Measurements from ENCODE around the gene GRAP2.
A peak's percentile ranks its signal among the peaks of the same experiment; 100 is the strongest.

Gene GRAP2

DNA sequence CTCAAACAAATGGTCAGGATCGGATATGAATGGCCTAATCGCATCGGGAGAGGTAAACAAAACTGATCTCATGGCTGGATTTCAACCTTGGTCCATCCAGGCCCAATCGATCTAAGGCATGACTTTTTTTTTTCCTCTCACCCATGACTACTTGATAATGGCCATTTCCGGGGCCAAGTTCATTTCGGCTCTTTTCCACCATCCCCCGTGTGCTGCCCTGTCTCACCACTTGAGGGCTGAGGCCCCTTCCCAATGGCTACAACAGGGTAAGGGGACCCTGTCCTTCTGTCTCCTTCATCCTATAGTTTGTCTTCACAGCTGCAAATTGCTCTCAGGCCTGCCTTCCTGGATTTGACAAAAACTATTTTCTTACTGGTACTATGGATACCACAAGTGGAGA, 26.7 kb downstream of the GRAP2 start:
- no peak for DNase-seq (ENCODE audit: low read depth in 1 of 2, low spot score in 1 of 2)
- no peak for TF ChIP-seq POLR2AphosphoS5 (IDR thresholded peaks at IDR 0.05; ENCODE audit: low read depth)
- TF ChIP-seq GABPA (IDR thresholded peaks at IDR 0.05; ENCODE audit: low read depth) = no peak
- TF ChIP-seq, protein P1, sequence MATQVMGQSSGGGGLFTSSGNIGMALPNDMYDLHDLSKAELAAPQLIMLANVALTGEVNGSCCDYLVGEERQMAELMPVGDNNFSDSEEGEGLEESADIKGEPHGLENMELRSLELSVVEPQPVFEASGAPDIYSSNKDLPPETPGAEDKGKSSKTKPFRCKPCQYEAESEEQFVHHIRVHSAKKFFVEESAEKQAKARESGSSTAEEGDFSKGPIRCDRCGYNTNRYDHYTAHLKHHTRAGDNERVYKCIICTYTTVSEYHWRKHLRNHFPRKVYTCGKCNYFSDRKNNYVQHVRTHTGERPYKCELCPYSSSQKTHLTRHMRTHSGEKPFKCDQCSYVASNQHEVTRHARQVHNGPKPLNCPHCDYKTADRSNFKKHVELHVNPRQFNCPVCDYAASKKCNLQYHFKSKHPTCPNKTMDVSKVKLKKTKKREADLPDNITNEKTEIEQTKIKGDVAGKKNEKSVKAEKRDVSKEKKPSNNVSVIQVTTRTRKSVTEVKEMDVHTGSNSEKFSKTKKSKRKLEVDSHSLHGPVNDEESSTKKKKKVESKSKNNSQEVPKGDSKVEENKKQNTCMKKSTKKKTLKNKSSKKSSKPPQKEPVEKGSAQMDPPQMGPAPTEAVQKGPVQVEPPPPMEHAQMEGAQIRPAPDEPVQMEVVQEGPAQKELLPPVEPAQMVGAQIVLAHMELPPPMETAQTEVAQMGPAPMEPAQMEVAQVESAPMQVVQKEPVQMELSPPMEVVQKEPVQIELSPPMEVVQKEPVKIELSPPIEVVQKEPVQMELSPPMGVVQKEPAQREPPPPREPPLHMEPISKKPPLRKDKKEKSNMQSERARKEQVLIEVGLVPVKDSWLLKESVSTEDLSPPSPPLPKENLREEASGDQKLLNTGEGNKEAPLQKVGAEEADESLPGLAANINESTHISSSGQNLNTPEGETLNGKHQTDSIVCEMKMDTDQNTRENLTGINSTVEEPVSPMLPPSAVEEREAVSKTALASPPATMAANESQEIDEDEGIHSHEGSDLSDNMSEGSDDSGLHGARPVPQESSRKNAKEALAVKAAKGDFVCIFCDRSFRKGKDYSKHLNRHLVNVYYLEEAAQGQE (IDR thresholded peaks at IDR 0.05; ENCODE audit: insufficient replicate concordance, low read depth) = no peak
- TF ChIP-seq, protein P2, sequence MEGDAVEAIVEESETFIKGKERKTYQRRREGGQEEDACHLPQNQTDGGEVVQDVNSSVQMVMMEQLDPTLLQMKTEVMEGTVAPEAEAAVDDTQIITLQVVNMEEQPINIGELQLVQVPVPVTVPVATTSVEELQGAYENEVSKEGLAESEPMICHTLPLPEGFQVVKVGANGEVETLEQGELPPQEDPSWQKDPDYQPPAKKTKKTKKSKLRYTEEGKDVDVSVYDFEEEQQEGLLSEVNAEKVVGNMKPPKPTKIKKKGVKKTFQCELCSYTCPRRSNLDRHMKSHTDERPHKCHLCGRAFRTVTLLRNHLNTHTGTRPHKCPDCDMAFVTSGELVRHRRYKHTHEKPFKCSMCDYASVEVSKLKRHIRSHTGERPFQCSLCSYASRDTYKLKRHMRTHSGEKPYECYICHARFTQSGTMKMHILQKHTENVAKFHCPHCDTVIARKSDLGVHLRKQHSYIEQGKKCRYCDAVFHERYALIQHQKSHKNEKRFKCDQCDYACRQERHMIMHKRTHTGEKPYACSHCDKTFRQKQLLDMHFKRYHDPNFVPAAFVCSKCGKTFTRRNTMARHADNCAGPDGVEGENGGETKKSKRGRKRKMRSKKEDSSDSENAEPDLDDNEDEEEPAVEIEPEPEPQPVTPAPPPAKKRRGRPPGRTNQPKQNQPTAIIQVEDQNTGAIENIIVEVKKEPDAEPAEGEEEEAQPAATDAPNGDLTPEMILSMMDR (IDR thresholded peaks at IDR 0.05; ENCODE audit: insufficient read depth, low read length) = no peak
- H3K27me3 ChIP-seq (ENCODE audit: insufficient read depth, poor library complexity, severe bottlenecking) = no peaks in the 10 kb centered on the region
- no peak overlapping the region for H3K4me3 ChIP-seq (replicated peaks; ENCODE audit: insufficient read depth, low read length)
- H3K27ac ChIP-seq (replicated peaks) = no peak overlapping the region

DNA sequence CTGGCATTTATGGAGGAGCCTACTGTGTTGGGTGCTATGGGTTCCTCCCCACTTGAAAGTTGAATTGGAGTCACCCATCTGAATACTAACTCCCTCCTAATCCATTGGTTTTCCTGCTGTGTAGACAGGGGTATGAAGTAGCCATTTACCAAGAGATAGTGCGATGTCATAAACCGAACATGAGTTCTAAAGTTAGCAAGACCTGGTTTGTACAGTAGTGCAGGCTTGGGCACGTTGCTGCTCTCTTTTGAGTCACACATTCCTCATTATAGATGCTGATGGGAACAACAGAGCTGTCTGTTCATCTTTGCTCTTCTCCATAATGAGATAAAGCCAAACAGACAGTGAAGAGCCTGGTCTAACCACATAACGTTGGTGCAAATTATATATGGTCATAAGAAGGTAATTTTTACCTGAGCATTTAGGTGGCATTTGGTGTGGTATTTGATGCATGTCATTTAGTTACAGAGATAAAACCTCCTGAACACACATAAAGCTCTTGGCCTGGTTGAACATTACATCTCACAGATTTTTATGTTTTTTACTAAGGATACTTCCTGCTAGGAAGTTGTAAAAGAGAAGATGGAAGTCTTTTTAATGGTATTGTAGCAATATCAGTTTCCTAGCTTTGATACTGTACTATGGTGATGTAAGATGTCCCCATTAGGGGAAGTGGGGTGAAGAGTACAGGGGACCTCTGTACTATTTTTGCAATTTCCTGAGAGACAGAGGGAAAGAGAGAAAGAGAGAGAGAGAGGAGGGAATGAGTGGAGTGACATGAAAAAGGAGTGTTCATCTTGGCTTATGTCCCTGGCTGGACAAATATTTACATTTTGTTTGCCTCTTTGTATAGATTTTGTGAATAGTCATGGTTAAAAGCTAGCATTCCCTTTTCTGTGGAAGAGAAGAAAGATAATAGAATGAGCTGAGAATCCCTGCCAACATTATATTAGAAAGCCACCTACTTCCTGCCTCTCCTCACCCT, 27.9 kb downstream of the GRAP2 start:
- no peak overlapping the region for H3K27ac ChIP-seq (replicated peaks)
- no peak overlapping the region for H3K4me3 ChIP-seq (replicated peaks; ENCODE audit: insufficient read depth, low read length)
- TF ChIP-seq, protein P2 (IDR thresholded peaks at IDR 0.05; ENCODE audit: insufficient read depth, low read length) = no peak
- TF ChIP-seq GABPA (IDR thresholded peaks at IDR 0.05; ENCODE audit: low read depth) = no peak
- no peak for TF ChIP-seq POLR2AphosphoS5 (IDR thresholded peaks at IDR 0.05; ENCODE audit: low read depth)
- TF ChIP-seq SPI1 (IDR thresholded peaks at IDR 0.05; ENCODE audit: borderline replicate concordance, low read depth) = peak; percentile 63
- peak; percentile 21 to 25 for DNase-seq (ENCODE audit: low read depth in 1 of 2, low spot score in 1 of 2)
- no peaks in the 10 kb centered on the region for H3K27me3 ChIP-seq (ENCODE audit: insufficient read depth, poor library complexity, severe bottlenecking)

DNA sequence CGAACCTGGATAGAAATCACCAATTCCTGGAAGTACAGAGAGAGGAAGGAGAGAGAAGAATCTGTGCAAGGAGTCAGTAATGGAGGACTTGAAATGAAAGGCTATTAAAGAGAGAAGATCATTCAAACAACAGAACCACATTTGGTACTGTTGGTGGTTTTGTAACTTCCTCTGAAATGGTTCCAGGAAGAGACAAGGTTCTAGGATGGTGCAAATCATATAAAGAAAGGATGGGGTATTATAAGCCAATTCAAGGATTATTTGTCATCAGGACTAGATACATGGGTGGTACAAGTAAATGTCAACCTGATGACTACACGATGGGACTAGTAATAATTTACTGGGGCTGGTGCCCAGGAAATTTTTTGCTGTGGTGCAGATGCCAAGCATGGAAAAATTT, 30.4 kb downstream of the GRAP2 start:
- TF ChIP-seq GABPA (IDR thresholded peaks at IDR 0.05; ENCODE audit: low read depth) (no peak), SPI1 (IDR thresholded peaks at IDR 0.05; ENCODE audit: borderline replicate concordance, low read depth) (no peak), POLR2AphosphoS5 (IDR thresholded peaks at IDR 0.05; ENCODE audit: low read depth) (no peak)
- TF ChIP-seq, protein P2 (IDR thresholded peaks at IDR 0.05; ENCODE audit: insufficient read depth, low read length) = no peak
- TF ChIP-seq, protein P1 (IDR thresholded peaks at IDR 0.05; ENCODE audit: insufficient replicate concordance, low read depth) = no peak
- H3K4me3 ChIP-seq (replicated peaks; ENCODE audit: insufficient read depth, low read length) = no peak overlapping the region
- H3K27me3 ChIP-seq (ENCODE audit: insufficient read depth, poor library complexity, severe bottlenecking) = peaks cover 2% of the 10 kb centered on the region
- H3K27ac ChIP-seq (replicated peaks) = no peak overlapping the region
- no peak for DNase-seq (ENCODE audit: low read depth in 1 of 2, low spot score in 1 of 2)
